Mesenchymal stem cell (in vitro differentiated cells and primary cell): ENCODE results near the gene SERPINH1.

ENCODE experiments used
- DNase-seq: peaks from one replicate; pipeline ENCODE4 v3.0.0-alpha.2; 2013
- H2AFZ ChIP-seq: one replicate; pipeline ENCODE4 v1.6.1; 2013; ENCODE audit warnings: low read depth, mild to moderate bottlenecking, control low read depth, inconsistent platforms, low read length, moderate library complexity
- H2AK5ac ChIP-seq: 2 replicates; pipeline ENCODE4 v1.6.1; 2013; ENCODE audit warnings: low read length, moderate library complexity, mild to moderate bottlenecking, inconsistent platforms; ENCODE audit not compliant: severe bottlenecking
- H2BK120ac ChIP-seq: one replicate; pipeline ENCODE4 v1.6.1; 2013; ENCODE audit warnings: low read depth, mild to moderate bottlenecking, inconsistent platforms, low read length, moderate library complexity
- H2BK12ac ChIP-seq, 2 experiments: one replicate each; pipeline ENCODE4 v1.6.1; 2013; ENCODE audit warnings: inconsistent platforms in 2 of 2, low read length in 2 of 2, mild to moderate bottlenecking in 2 of 2, moderate library complexity in 2 of 2, control low read depth in 1 of 2
- H2BK15ac ChIP-seq: one replicate; pipeline ENCODE4 v1.6.1; 2013; ENCODE audit warnings: mild to moderate bottlenecking, low read depth, inconsistent platforms; ENCODE audit not compliant: poor library complexity, severe bottlenecking
- H2BK5ac ChIP-seq: 2 replicates; pipeline ENCODE4 v1.6.1; 2013; ENCODE audit warnings: low read depth, mild to moderate bottlenecking, low read length, control low read depth, inconsistent platforms; ENCODE audit not compliant: poor library complexity, severe bottlenecking
- H3K14ac ChIP-seq, 2 experiments: one replicate each; pipeline ENCODE4 v1.6.1; 2013; ENCODE audit warnings: inconsistent platforms in 2 of 2, low read length in 2 of 2, control low read depth in 1 of 2, mild to moderate bottlenecking in 1 of 2, moderate library complexity in 1 of 2
- H3K18ac ChIP-seq, 2 experiments: one replicate each; pipeline ENCODE4 v1.6.1; 2013; ENCODE audit warnings: inconsistent platforms in 2 of 2, low read length in 2 of 2, control low read depth in 1 of 2, low read depth in 1 of 2, mild to moderate bottlenecking in 1 of 2
- H3K23ac ChIP-seq, 2 experiments: one replicate each; pipeline ENCODE4 v1.6.1; 2013; ENCODE audit warnings: inconsistent platforms in 2 of 2, low read length in 2 of 2, mild to moderate bottlenecking in 2 of 2, moderate library complexity in 2 of 2, control low read depth in 1 of 2
- H3K27ac ChIP-seq: 2 replicates; pipeline ENCODE4 v1.5.1; 2013; ENCODE audit warnings: mild to moderate bottlenecking, moderate library complexity, low read length, control low read depth, inconsistent platforms; ENCODE audit not compliant: poor library complexity, severe bottlenecking
- H3K27me3 ChIP-seq, 2 experiments: 2 replicates each; pipeline versions ENCODE4 v1.6.1 to v1.7.0; 2013; ENCODE audit warnings: low read length in 2 of 2, mild to moderate bottlenecking in 2 of 2, moderate library complexity in 2 of 2, control low read depth in 1 of 2, inconsistent platforms in 1 of 2; ENCODE audit not compliant: control insufficient read depth in 1 of 2, insufficient read depth in 1 of 2
- H3K36me3 ChIP-seq, 2 experiments: 2 replicates each; pipeline versions ENCODE4 v1.6.1 to v1.7.0; 2013; ENCODE audit warnings: low read length in 2 of 2, control low read depth in 1 of 2, inconsistent platforms in 1 of 2, low read depth in 1 of 2, mild to moderate bottlenecking in 1 of 2; ENCODE audit not compliant: insufficient read depth in 2 of 2, control insufficient read depth in 1 of 2
- H3K4ac ChIP-seq, 2 experiments: one replicate each; pipeline ENCODE4 v1.6.1; 2013; ENCODE audit warnings: inconsistent platforms in 2 of 2, low read length in 2 of 2, mild to moderate bottlenecking in 2 of 2, moderate library complexity in 2 of 2, control low read depth in 1 of 2, low read depth in 1 of 2
- H3K4me1 ChIP-seq: 2 replicates; pipeline ENCODE4 v1.6.1; 2013; ENCODE audit warnings: low read depth, low read length, control low read depth; ENCODE audit not compliant: control insufficient read depth, insufficient read depth
- H3K4me2 ChIP-seq: 2 replicates; pipeline ENCODE4 v1.6.1; 2013; ENCODE audit warnings: low read length, mild to moderate bottlenecking, inconsistent platforms; ENCODE audit not compliant: poor library complexity, severe bottlenecking
- H3K4me3 ChIP-seq, 2 experiments: 2 replicates each; pipeline versions ENCODE4 v1.5.1 to v1.7.0; 2013; ENCODE audit warnings: low read length in 2 of 2, mild to moderate bottlenecking in 2 of 2, control low read depth in 1 of 2, low read depth in 1 of 2; ENCODE audit not compliant: insufficient read depth in 1 of 2
- H3K79me1 ChIP-seq: replicated peaks from 2 replicates; pipeline ENCODE4 v1.6.1; 2013; ENCODE audit warnings: mild to moderate bottlenecking, control low read depth, low read length, inconsistent platforms; ENCODE audit not compliant: poor library complexity, severe bottlenecking
- H3K9ac ChIP-seq: 2 replicates; pipeline ENCODE4 v1.7.0; 2013; ENCODE audit warnings: mild to moderate bottlenecking, low read length, moderate library complexity
- H3K9me3 ChIP-seq: 2 replicates; pipeline ENCODE4 v1.7.0; 2013; ENCODE audit warnings: mild to moderate bottlenecking, low read length; ENCODE audit not compliant: control insufficient read depth
- H4K8ac ChIP-seq: one replicate; pipeline ENCODE4 v1.6.1; 2013; ENCODE audit warnings: inconsistent platforms, mild to moderate bottlenecking, low read length, moderate library complexity
- H4K91ac ChIP-seq: one replicate; pipeline ENCODE4 v1.6.1; 2013; ENCODE audit warnings: mild to moderate bottlenecking, low read length, inconsistent platforms
- WGBS: methylation state at CpG from one replicate; pipeline ENCODE4 v1.1.7; 2013; ENCODE audit warnings: mixed read lengths; 5-methylcytosine and 5-hydroxymethylcytosine counted together

Gene SERPINH1

DNA sequence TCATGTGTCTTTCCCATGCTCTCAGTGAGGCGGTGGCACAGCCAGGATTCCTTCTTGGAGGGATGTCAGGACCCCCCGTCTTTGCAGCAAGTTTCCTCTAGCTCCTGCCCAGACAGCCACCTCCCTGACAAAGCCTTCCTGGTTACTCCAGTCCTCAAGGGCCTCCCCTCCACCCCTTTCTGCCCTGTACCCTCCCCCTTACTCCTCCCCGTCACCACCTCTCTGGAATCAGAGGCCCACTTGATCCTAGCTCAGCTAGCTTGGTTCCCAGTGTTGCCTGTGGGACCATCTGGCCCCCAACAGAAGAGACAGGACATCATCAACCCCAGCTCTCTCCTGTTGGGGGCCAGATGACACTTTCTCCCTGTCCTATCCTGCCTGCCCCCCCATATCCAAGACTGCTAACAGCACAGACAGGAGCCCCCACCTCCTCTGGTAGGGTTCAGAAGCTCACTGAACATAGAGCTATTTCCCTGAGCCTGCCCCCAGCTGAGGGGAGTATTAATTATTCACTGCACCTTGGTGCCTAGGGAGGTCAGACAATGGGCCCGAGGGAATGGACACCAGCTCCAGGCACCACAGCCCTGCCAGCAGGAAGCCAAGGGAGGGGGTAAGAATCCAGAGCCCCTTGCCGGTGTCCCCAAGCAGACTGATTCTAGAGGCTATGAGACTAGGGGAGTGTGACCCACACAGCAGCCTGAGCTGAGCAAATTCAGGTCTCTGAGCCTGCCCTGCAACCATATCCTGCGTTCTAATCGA is 39.6 kb upstream of the SERPINH1 start:
- Histone ChIP-seq H3K23ac (no peak overlapping the region), H2AK5ac (no peak overlapping the region), H3K4me2 (no peak overlapping the region), H3K79me1 (no peaks in the 10 kb centered on the region), H3K9ac (no peak overlapping the region), H4K91ac (no peak overlapping the region), H4K8ac (no peak overlapping the region), H2BK15ac (no peak overlapping the region), H2BK5ac (no peak overlapping the region), H3K4me1 (peaks cover 10% of the 10 kb centered on the region), H3K27me3 (peaks cover 16 to 30% of the 10 kb centered on the region in 2 experiments), H2BK120ac (no peak overlapping the region), H3K36me3 (no peaks in the 10 kb centered on the region), H3K4ac (no peak overlapping the region), H3K14ac (no peak overlapping the region), H3K18ac (no peak overlapping the region), H2BK12ac (no peak overlapping the region), H3K4me3 (no peak overlapping the region), H2AFZ (no peak overlapping the region), H3K9me3 (no peaks in the 10 kb centered on the region), H3K27ac (no peak overlapping the region)
- 93% methylated on average over 7 of the region's 7 CpGs for WGBS
- DNase-seq = no peak

GRCh38 chr11:75523189-75523588 is 38.9 kb upstream of the SERPINH1 start:
- DNase-seq = no peak
- no peak overlapping the region for H3K4ac ChIP-seq
- no peak overlapping the region for H2AFZ ChIP-seq
- H3K4me1 ChIP-seq = peaks cover 10% of the 10 kb centered on the region
- H3K14ac ChIP-seq = no peak overlapping the region
- no peak overlapping the region for H2BK12ac ChIP-seq
- no peak overlapping the region for H2BK15ac ChIP-seq
- no peaks in the 10 kb centered on the region for H3K36me3 ChIP-seq
- H3K23ac ChIP-seq = no peak overlapping the region
- no peaks in the 10 kb centered on the region for H3K79me1 ChIP-seq
- H3K4me2 ChIP-seq = no peak overlapping the region
- H3K18ac ChIP-seq = no peak overlapping the region
- no peak overlapping the region for H3K27ac ChIP-seq
- H4K91ac ChIP-seq = no peak overlapping the region
- WGBS = 85% methylated on average over 5 of the region's 5 CpGs
- no peak overlapping the region for H3K4me3 ChIP-seq
- H4K8ac ChIP-seq = no peak overlapping the region
- H2BK120ac ChIP-seq = no peak overlapping the region
- no peak overlapping the region for H2BK5ac ChIP-seq
- peaks cover 16 to 30% of the 10 kb centered on the region in 2 experiments for H3K27me3 ChIP-seq
- no peak overlapping the region for H3K9ac ChIP-seq
- no peaks in the 10 kb centered on the region for H3K9me3 ChIP-seq
- H2AK5ac ChIP-seq = no peak overlapping the region

GRCh38 chr11:75523811-75524664 is 38.0 kb upstream of the SERPINH1 start:
- Histone ChIP-seq H3K14ac (no peak overlapping the region), H3K18ac (no peak overlapping the region)
- WGBS = 76% methylated on average over 6 of the region's 10 CpGs

More at GRCh38 chr11:75523811-75524664, 38.0 kb upstream of the SERPINH1 start:
- H3K27me3 ChIP-seq = peaks cover 19 to 30% of the 10 kb centered on the region in 2 experiments
- no peak overlapping the region for H2AK5ac ChIP-seq
- peak overlapping the region in 1 of 2 experiments; percentile 83 for H3K4me3 ChIP-seq
- no peak overlapping the region for H3K4me2 ChIP-seq
- no peak overlapping the region for H2BK15ac ChIP-seq
- no peak overlapping the region for H2BK120ac ChIP-seq
- H3K9ac ChIP-seq = no peak overlapping the region
- H4K8ac ChIP-seq = no peak overlapping the region
- H3K9me3 ChIP-seq = no peaks in the 10 kb centered on the region
- H3K36me3 ChIP-seq = no peaks in the 10 kb centered on the region
- no peaks in the 10 kb centered on the region for H3K79me1 ChIP-seq
- H3K27ac ChIP-seq = no peak overlapping the region
- peaks cover 16% of the 10 kb centered on the region for H3K4me1 ChIP-seq
- H2AFZ ChIP-seq = no peak overlapping the region
- H4K91ac ChIP-seq = no peak overlapping the region
- H3K4ac ChIP-seq = no peak overlapping the region
- no peak overlapping the region for H2BK5ac ChIP-seq
- H3K23ac ChIP-seq = no peak overlapping the region
- no peak overlapping the region for H2BK12ac ChIP-seq
- no peak for DNase-seq
